Measurements from ENCODE around the gene PAPOLG.
"Not testable (repeated sequence)": the region's sequence is repeated elsewhere in the genome, so short reads cannot be mapped to it uniquely, and the experiment has no call there.

The PAPOLG gene

DNA sequence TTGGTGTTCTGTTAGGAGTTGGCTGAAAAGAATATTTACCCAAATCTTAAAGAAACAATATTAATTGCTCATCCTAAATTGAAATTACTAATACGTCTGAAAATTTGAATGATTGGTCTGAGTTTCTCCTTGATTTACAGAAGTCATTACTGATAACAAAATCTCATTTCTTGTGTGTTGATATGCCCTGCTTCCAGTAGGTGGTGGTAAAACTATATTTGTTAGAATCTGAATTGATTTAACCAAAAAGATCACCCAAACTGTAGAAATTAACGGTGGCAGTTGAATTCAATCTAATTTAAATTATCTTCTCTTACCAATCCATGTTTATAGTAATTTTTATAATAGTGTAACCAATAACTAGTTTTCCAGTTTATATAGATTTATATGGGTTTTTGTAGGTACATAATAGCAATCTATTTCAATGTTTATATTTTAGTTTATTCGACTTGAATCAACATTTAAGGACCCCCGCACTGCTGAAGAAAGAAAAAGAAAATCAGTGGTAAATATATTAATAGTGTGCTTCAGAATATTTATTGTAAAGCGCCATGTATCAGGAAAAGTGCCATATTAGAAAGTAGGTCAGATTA, 38.3 kb downstream of the PAPOLG start:
- peak; percentile 13 to 22 for DNase-seq (ENCODE audit: low read depth in 1 of 2, low spot score in 1 of 2)
- in situ Hi-C loops (cut with HindIII; ENCODE audit: low pct_unique_long_range_greater_than_20kb, low sequenced_read_pairs), result no loop called here
- TF ChIP-seq JUND (IDR thresholded peaks at IDR 0.05; ENCODE audit: low read depth), result no peak

DNA sequence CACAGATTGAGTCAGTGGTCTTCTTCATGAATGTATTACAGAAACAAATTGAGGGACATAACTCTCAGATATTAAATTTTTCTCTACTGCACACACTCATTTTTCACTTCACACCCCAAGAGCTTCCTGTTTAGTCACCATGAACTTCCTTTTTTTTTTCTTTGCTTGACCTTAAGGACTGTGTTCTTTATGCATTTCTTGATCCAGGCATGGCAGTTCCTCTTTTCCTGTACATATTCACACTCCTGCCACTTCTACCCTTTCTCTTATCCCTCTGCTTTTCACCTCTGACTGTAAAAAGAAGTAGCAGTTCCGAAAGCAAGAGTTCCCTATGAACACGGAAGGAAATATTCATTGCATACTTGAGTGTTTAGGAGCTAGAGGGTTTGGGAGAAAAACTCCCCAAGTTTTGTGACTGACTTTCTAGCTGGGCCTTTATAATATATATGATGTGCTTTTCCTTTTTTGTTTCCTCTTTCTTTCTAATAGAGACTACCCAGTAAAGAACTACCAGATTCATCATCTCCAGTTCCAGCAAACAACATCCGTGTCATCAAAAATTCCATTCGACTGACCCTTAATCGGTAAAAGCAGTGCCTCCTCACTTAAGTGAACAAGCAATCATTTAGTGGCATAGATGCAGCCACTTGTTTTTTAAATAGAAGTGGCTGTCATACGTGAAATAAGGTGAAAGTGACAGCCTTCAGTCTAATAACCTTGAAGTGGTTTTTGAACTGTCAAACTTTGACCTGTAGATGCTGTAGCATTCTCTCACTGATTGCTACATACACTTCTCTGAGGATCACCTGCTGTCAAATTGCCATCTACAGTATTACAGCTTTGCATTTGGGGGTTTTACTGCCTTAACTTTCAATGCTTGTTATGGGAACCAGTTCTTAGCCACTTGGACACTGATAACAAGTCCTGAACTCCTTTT, 40.8 kb downstream of the PAPOLG start:
- no peak for DNase-seq (ENCODE audit: low read depth in 1 of 2, low spot score in 1 of 2)
- TF ChIP-seq JUND (IDR thresholded peaks at IDR 0.05; ENCODE audit: low read depth), result no peak
- in situ Hi-C loops (cut with HindIII; ENCODE audit: low pct_unique_long_range_greater_than_20kb, low sequenced_read_pairs), result no loop called here

DNA sequence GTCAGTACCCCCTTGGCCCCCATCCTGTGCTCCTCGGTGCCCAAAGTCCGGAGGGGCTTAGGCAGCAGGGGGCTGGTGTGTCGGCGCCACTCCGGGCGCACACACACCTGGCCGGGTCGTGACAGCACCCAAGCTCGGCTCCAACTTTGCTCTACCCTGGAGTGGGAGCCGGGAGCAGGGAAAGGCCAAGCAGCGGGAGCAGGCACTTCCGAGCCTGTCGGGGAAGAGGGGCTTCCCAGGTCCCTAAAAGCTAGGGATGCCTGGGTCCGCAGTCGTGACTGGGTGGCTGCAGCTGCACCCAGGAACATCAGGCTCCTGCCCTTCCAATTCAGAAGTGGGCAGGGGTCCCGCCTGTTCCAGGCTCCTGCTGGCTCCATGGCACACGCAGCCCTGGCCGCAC, 48.4 kb downstream of the PAPOLG start:
- TF ChIP-seq JUND (IDR thresholded peaks at IDR 0.05; ENCODE audit: low read depth), result no peak
- in situ Hi-C loops (cut with HindIII; ENCODE audit: low pct_unique_long_range_greater_than_20kb, low sequenced_read_pairs), result no loop called here

DNA sequence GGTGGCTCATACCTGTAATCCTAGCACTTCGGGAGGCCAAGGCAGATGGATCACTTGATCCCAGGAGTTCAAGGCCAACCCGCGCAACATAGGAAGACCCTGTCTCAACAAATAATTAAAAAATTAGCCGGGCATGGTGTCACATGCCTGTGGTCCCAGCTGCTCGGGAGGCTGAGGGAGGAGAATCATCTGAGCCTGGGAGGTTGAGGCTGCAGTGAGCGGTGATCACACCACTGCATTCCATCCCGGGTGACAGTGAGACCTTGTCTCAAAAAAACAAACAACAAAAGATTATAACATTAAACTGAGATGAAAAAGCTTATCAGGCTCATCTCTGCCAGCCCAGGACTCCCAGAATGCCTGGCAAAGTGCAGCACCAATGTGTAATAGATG, 50.5 kb downstream of the PAPOLG start:
- no peak for DNase-seq (ENCODE audit: low read depth in 1 of 2, low spot score in 1 of 2)
- in situ Hi-C loops (cut with HindIII; ENCODE audit: low pct_unique_long_range_greater_than_20kb, low sequenced_read_pairs), result no loop called here
- no peak for TF ChIP-seq JUND (IDR thresholded peaks at IDR 0.05; ENCODE audit: low read depth)

More for the DNA sequence above, 48.4 kb downstream of the PAPOLG start:
- DNase-seq (ENCODE audit: low read depth in 1 of 2, low spot score in 1 of 2), result no peak

DNA sequence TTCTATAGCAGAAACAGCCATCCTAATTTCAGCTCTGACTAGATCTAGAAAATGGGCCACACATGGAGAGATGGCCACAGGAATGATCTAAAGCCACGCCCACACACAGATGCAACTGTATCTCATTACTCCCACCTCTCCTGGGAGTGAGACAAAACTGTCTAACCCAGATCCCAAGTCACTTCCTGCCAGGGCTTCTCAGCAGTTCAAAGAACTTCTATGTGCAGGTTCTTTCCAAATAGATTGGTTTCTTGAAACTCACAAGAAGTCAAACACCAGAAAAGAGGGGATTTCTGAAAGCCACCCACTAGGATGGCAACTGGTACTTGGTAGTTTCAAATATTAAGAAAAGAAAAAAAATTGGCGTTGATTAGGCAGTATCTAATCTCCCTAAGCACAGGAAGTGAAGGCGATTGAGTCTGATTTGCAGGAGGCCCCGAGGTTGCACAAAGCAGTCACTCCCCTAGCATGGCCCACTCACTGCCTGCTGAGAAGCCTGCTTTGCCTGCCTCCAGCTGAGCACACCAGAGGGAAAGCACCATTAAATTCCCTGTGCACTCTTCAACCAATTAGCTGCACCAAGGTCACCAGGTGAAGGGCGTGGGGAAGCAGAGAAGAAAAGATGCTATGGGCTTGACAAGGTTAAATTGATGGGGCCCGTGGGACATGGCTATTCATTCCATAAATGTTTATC, 51.1 kb downstream of the PAPOLG start:
- TF ChIP-seq JUND (IDR thresholded peaks at IDR 0.05; ENCODE audit: low read depth), result no peak
- no peak for DNase-seq (ENCODE audit: low read depth in 1 of 2, low spot score in 1 of 2)
- in situ Hi-C loops (cut with HindIII; ENCODE audit: low pct_unique_long_range_greater_than_20kb, low sequenced_read_pairs), result no loop called here

DNA sequence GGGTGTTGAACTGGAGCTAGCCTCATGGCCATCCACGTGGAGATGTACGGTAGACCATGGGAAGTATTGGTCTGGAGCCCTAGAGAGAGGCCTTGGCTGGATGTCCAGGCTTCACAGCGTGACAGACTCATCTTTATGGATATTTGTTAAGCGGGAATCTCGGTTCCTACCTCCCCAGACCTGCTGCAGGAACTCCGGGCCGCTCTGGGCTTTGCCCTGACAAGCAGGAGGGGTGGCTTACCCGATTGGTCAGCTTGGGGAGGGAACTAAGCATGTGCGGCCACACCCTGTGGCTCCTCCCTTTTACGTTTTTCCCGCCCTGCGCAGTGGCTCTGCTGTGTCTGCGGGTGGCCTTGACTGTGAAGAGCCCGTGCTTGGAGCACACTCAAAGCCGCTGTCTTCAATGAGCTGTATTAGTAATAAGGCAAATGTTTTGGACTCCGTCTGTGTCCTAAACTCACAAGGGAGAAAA, 52.3 kb downstream of the PAPOLG start:
- in situ Hi-C loops (cut with HindIII; ENCODE audit: low pct_unique_long_range_greater_than_20kb, low sequenced_read_pairs), result no loop called here
- no peak for DNase-seq (ENCODE audit: low read depth in 1 of 2, low spot score in 1 of 2)
- TF ChIP-seq JUND (IDR thresholded peaks at IDR 0.05; ENCODE audit: low read depth), result no peak

DNA sequence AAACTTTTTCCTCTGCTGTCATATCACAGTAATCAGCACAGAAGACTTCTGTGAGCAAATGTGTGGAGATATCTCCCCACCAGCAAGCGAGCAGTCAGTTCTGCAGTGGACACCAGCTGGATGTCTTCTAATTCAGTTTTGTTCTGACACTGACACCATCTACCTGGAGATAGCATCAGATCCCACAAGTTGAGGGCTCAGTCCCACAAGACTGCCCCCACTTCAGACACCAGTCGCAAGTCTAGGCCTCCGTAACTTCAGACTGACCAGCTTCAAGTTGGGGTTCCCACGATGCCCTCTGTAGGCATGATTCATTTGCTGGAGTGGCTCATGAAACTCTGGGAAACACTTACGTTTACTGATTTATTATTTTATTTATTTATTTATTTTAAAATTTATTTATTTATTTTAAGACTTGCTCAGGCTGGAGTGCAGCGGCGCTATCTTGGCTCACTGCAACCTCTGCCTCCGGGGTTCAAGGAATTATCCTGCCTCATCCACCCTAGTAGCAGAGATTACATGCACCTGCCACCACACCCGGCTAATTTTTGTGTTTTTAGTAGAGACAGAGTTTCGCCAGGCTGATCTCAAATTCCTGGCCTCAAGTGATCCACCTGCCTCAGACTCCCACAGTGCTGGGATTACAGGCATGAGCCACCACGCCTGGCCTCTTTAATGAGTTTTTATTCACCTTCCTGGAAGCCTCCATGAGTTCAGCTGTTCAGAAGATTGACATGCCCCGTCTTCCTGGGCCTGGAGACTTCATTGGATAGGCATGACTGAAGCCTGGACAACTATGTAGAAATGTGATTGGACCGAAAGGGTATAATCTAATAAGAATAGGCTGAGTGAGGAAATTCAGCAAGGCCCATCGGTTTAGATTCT, 55.7 kb downstream of the PAPOLG start:
- DNase-seq (ENCODE audit: low read depth in 1 of 2, low spot score in 1 of 2), result no peak
- in situ Hi-C loops (cut with HindIII; ENCODE audit: low pct_unique_long_range_greater_than_20kb, low sequenced_read_pairs), result no loop called here
- TF ChIP-seq JUND (IDR thresholded peaks at IDR 0.05; ENCODE audit: low read depth), result no peak

DNA sequence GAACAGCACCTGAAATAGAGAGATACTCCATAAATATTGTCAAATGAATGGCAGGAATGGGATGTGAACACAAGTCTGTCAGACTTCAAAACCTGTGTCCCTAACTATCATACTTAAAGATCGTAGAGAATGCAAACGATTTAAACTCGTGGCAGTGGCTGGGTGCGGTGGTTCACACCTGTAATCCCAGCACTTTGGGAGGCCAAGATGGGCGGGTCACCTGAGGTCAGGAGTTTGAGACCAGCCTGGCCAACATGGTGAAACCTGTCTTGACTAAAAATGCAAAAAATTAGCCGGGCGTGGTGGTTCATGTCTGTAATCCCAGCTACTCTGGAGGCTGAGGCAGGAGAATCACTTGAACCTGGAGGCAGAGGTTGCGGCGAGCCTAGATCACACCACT, 61.1 kb downstream of the PAPOLG start:
- in situ Hi-C loops (cut with HindIII; ENCODE audit: low pct_unique_long_range_greater_than_20kb, low sequenced_read_pairs); DNase-seq (ENCODE audit: low read depth in 1 of 2, low spot score in 1 of 2): not testable (repeated sequence)

DNA sequence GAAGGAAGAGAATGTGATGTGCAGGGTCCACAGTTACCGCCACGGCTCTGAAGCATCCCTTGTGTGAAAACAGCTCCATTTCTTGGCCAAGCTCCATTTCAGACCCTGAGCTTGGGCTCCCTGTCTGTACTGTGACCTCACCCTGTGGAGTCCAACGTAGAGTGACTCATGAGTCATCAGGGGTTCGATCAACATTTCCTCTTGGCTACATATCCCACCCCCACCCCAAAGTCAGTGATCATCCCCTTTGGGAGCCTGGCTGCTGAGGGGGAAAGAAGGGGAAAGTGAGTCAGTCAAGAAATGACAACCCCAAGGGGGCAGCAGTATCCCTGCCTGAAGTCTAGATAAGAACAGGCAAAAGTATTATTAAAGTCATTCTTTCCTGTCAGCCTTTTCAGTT, 62.2 kb downstream of the PAPOLG start:
- in situ Hi-C loops (cut with HindIII; ENCODE audit: low pct_unique_long_range_greater_than_20kb, low sequenced_read_pairs), result no loop called here
- no peak for DNase-seq (ENCODE audit: low read depth in 1 of 2, low spot score in 1 of 2)
- no peak for TF ChIP-seq JUND (IDR thresholded peaks at IDR 0.05; ENCODE audit: low read depth)

DNA sequence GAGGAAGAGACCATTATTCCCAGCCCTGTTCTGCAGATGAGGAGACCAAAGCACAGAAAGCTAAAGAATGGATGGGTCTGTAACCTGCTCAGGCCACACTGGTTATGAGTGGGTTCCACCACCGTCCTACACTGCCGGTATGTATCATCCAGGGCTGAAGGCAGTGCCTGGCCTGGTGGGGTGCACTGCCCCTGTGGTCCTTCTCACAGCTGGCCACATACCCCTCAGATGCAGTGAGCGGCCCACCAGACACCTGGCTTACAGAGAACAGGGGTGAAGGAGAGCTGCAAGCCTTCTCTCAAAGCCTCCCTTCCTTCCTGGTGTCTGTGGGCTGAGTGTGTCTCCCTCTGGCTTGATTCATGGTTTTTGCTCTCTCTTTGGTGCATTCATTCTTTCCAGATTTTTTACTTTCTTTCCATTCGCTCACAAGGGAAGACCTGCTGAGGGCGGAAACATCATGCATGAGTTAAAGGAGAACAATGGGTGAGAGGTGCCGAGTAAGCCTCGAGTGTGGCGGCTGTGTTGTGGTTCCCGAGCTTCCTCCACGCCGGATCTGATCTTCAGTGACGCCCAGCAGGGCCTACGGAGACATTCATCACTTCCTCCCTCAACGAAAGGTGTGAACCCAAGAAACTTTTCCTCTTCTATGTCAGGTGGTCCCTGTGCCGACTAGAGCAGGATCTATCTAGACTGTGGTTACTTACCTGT, 63.2 kb downstream of the PAPOLG start:
- in situ Hi-C loops (cut with HindIII; ENCODE audit: low pct_unique_long_range_greater_than_20kb, low sequenced_read_pairs), result no loop called here
- no peak for TF ChIP-seq JUND (IDR thresholded peaks at IDR 0.05; ENCODE audit: low read depth)
- DNase-seq (ENCODE audit: low read depth in 1 of 2, low spot score in 1 of 2), result no peak

DNA sequence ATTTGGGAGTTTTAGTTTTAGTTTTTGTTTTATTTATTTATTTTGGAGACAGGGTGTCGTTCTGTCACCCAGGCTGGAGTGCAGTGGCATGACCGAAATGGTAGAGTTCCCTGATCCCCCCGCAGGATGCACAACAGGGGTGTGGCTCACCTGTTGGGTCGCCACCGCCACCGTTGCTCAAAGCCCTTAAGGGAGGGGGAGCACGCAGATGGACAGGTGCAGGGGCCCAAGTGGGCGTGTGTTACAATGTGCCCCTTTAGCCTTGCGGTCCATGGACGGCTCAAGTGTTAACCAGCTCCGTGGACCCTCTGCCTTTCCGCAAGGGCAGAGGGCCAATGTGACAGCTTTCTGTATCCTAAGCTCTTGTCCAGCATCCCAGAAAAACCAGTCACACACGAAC, 63.9 kb downstream of the PAPOLG start:
- no peak for TF ChIP-seq JUND (IDR thresholded peaks at IDR 0.05; ENCODE audit: low read depth)

More for the DNA sequence above, 63.9 kb downstream of the PAPOLG start:
- DNase-seq (ENCODE audit: low read depth in 1 of 2, low spot score in 1 of 2), result no peak
- in situ Hi-C loops (cut with HindIII; ENCODE audit: low pct_unique_long_range_greater_than_20kb, low sequenced_read_pairs), result no loop called here
